OCI-LY1 (cell line): ENCODE measurements around the gene HMGA1.

ENCODE experiments used
- H2AFZ ChIP-seq: fragments of 200-600 bp; sonication (generic), shearing (Covaris generic); 2 replicates; pipeline ENCODE4 v1.6.0; 2014; ENCODE audit warnings: antibody characterized with exemption, mild to moderate bottlenecking, low read length
- H3F3A ChIP-seq: fragments of 200-600 bp; sonication (generic), shearing (Covaris generic); 2 replicates; pipeline ENCODE4 v1.6.0; 2014; ENCODE audit warnings: mild to moderate bottlenecking, antibody characterized with exemption, low read length, moderate library complexity; ENCODE audit not compliant: insufficient read depth
- H3K27ac ChIP-seq: fragments of 200-600 bp; sonication (generic); 2 replicates; pipeline ENCODE4 v1.5.1; 2014; ENCODE audit warnings: low read length, mixed run types, mild to moderate bottlenecking, low read depth; ENCODE audit not compliant: poor library complexity, severe bottlenecking
- H3K27me3 ChIP-seq: fragments of 200-600 bp; sonication (generic); 2 replicates; pipeline ENCODE4 v1.6.0; 2014; ENCODE audit warnings: antibody characterized with exemption, mild to moderate bottlenecking, low read length, moderate library complexity; ENCODE audit not compliant: insufficient read depth
- H3K36me3 ChIP-seq: fragments of 200-600 bp; sonication (generic); 2 replicates; pipeline ENCODE4 v1.6.1; 2014; ENCODE audit warnings: mild to moderate bottlenecking, antibody characterized with exemption, low read length, moderate library complexity, mixed read lengths; ENCODE audit not compliant: insufficient read depth
- H3K4me1 ChIP-seq: fragments of 200-600 bp; sonication (generic); 2 replicates; pipeline ENCODE4 v1.5.1; 2014; ENCODE audit warnings: mild to moderate bottlenecking, low read length, moderate library complexity; ENCODE audit not compliant: insufficient read depth, severe bottlenecking
- H3K4me2 ChIP-seq: fragments of 200-600 bp; sonication (generic), shearing (Covaris generic); 2 replicates; pipeline ENCODE4 v1.6.1; 2014; ENCODE audit warnings: low read length
- H3K4me3 ChIP-seq: fragments of 200-600 bp; sonication (generic); 2 replicates; pipeline ENCODE4 v1.5.1; 2014; ENCODE audit warnings: low read length, low read depth, mild to moderate bottlenecking, mixed read lengths; ENCODE audit not compliant: poor library complexity, severe bottlenecking
- H3K79me2 ChIP-seq: fragments of 200-600 bp; shearing (Covaris generic); 2 replicates; pipeline ENCODE4 v1.6.1; 2016; ENCODE audit warnings: mixed run types, low read length, mixed read lengths; ENCODE audit not compliant: insufficient read depth
- H3K9ac ChIP-seq: fragments of 200-600 bp; sonication (generic), shearing (Covaris generic); 2 replicates; pipeline ENCODE4 v1.6.1; 2014; ENCODE audit warnings: mild to moderate bottlenecking, low read length, mixed read lengths
- H3K9me2 ChIP-seq: fragments of 200-600 bp; sonication (generic), shearing (Covaris generic); 2 replicates; pipeline ENCODE4 v1.6.1; 2014; ENCODE audit warnings: low read depth, mild to moderate bottlenecking, low read length, mixed read lengths
- H3K9me3 ChIP-seq: fragments of 200-600 bp; shearing (Covaris generic); 2 replicates; pipeline ENCODE4 v1.6.1; 2014; ENCODE audit warnings: low read length, mixed read lengths
- H4K20me1 ChIP-seq: fragments of 200-600 bp; sonication (generic), shearing (Covaris generic); 2 replicates; pipeline ENCODE4 v1.6.0; 2016; ENCODE audit warnings: mild to moderate bottlenecking, low read length; ENCODE audit not compliant: insufficient read depth
- CTCF ChIP-seq: fragments of 200-600 bp; sonication (generic), shearing (Covaris generic); IDR thresholded peaks from 2 replicates; pipeline ENCODE4 v1.5.1; 2017; ENCODE audit warnings: mild to moderate bottlenecking, antibody characterized with exemption, low read length, moderate library complexity, mixed read lengths
- EZH2 ChIP-seq: fragments of 200-600 bp; sonication (generic), shearing (Covaris generic); IDR thresholded peaks from 2 replicates; pipeline ENCODE4 v1.8.0; 2017; ENCODE audit warnings: borderline replicate concordance, mixed run types, mild to moderate bottlenecking, antibody characterized with exemption, low read length, moderate library complexity, mixed read lengths

HMGA1 gene

GRCh38 chr6:34202329-34203201, 34.1 kb upstream of the HMGA1 start:
- TF ChIP-seq CTCF (no peak), EZH2 (no peak)
- H3K9me3 ChIP-seq = 0 out of 2 replicates have a peak, but pooled peaks cover 4% of the 10 kb centered on the region
- H3K4me1 ChIP-seq = no peaks in the 10 kb centered on the region
- 0 out of 2 replicates have a peak, but pooled peaks cover 3% of the 10 kb centered on the region for H3K27me3 ChIP-seq
- no peaks in the 10 kb centered on the region for H3K9me2 ChIP-seq
- H3K4me3 ChIP-seq = no peak overlapping the region
- no peaks in the 10 kb centered on the region for H3F3A ChIP-seq
- no peak overlapping the region for H2AFZ ChIP-seq
- H3K4me2 ChIP-seq = no peak overlapping the region
- no peaks in the 10 kb centered on the region for H3K79me2 ChIP-seq
- H4K20me1 ChIP-seq = no peaks in the 10 kb centered on the region
- no peak overlapping the region for H3K9ac ChIP-seq
- no peaks in the 10 kb centered on the region for H3K36me3 ChIP-seq
- H3K27ac ChIP-seq = no peak overlapping the region

- H3K4me3 ChIP-seq = no peak overlapping the region
- no peaks in the 10 kb centered on the region for H3K79me2 ChIP-seq
- H3K9ac ChIP-seq = no peak overlapping the region
- 0 out of 2 replicates have a peak, but pooled peaks cover 3% of the 10 kb centered on the region for H3K27me3 ChIP-seq
- H4K20me1 ChIP-seq = no peaks in the 10 kb centered on the region
- H3K27ac ChIP-seq = no peak overlapping the region
- H3K36me3 ChIP-seq = no peaks in the 10 kb centered on the region
- H2AFZ ChIP-seq = no peak overlapping the region
- no peaks in the 10 kb centered on the region for H3K4me1 ChIP-seq
- no peak for TF ChIP-seq EZH2
- no peak for TF ChIP-seq CTCF
- no peaks in the 10 kb centered on the region for H3F3A ChIP-seq
- no peaks in the 10 kb centered on the region for H3K9me2 ChIP-seq
- 0 out of 2 replicates have a peak, but pooled peaks cover 4% of the 10 kb centered on the region for H3K9me3 ChIP-seq
- H3K4me2 ChIP-seq = no peak overlapping the region
Observed at GRCh38 chr6:34204693-34205092, 32.0 kb upstream of the HMGA1 start.

- no peaks in the 10 kb centered on the region for H3K79me2 ChIP-seq
- H3K27me3 ChIP-seq = 0 out of 2 replicates have a peak, but pooled peaks cover 3% of the 10 kb centered on the region
- H3K9me2 ChIP-seq = no peaks in the 10 kb centered on the region
- no peaks in the 10 kb centered on the region for H3K36me3 ChIP-seq
- H3K4me2 ChIP-seq = no peak overlapping the region
- no peak overlapping the region for H3K9ac ChIP-seq
- H3K4me3 ChIP-seq = no peak overlapping the region
- H4K20me1 ChIP-seq = no peaks in the 10 kb centered on the region
- H2AFZ ChIP-seq = no peak overlapping the region
- H3F3A ChIP-seq = no peaks in the 10 kb centered on the region
- H3K4me1 ChIP-seq = no peaks in the 10 kb centered on the region
- no peak overlapping the region for H3K27ac ChIP-seq
- TF ChIP-seq EZH2 (no peak), CTCF (no peak)
- H3K9me3 ChIP-seq = 0 out of 2 replicates have a peak, but pooled peaks cover 4% of the 10 kb centered on the region
Observed at GRCh38 chr6:34205466-34205865, 31.2 kb upstream of the HMGA1 start.
